GM04503 (cell line): ENCODE results near the gene PPP4R1.
"Not testable (repeated sequence)": the region's sequence is repeated elsewhere in the genome, so short reads cannot be mapped to it uniquely, and the experiment has no call there.

Experiments
- DNase-seq: peaks from one replicate; pipeline ENCODE4 v3.0.0-alpha.2; 2012; ENCODE audit warnings: low read depth

PPP4R1 gene, protein sequence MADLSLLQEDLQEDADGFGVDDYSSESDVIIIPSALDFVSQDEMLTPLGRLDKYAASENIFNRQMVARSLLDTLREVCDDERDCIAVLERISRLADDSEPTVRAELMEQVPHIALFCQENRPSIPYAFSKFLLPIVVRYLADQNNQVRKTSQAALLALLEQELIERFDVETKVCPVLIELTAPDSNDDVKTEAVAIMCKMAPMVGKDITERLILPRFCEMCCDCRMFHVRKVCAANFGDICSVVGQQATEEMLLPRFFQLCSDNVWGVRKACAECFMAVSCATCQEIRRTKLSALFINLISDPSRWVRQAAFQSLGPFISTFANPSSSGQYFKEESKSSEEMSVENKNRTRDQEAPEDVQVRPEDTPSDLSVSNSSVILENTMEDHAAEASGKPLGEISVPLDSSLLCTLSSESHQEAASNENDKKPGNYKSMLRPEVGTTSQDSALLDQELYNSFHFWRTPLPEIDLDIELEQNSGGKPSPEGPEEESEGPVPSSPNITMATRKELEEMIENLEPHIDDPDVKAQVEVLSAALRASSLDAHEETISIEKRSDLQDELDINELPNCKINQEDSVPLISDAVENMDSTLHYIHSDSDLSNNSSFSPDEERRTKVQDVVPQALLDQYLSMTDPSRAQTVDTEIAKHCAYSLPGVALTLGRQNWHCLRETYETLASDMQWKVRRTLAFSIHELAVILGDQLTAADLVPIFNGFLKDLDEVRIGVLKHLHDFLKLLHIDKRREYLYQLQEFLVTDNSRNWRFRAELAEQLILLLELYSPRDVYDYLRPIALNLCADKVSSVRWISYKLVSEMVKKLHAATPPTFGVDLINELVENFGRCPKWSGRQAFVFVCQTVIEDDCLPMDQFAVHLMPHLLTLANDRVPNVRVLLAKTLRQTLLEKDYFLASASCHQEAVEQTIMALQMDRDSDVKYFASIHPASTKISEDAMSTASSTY

DNA sequence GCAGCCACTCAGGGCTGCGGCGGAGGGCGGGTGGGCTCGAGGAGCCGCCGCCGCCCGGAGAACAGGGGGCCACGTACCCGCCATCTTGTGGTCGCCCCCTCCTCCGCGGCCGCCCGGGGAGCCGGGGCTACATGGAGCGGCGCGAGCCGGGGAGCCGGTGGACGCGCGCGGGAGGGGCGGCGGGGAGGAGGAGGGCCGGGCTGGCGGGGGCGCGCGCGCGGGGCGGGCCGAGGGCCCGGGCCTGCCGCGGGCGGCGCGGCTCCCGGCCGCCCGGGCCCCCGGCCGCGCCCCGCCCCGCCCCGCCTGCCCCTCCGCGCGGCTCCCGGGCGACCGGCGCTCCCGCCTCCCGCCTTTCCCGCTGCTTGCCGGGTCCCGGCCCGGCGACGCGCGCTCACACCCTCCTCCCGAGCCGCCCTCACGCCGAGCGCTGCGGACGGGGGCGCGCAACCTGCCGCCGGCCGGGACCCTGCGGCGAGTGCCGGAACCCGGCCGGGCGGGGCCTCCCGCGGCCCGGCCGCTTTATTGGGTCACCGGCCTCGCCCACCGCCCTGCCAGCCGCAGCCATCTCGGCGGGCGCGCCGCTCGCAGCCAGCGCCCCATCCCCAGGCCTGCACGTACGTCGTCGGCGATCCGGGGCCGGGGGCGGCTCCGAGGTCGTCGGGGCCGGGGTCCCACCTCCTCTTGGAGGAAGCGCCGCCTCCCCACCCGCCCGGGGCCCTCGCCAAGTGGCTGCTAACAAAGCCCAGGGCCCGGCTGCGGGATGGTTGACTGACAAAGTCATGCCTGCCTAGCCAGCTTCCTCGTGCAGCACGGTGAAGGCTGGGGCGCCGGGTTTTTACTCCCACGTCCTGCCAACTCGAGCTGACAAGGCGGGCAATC is at the start of gene PPP4R1:
Gene PPP4R1, minus strand, starts transcription at position 159 of the 879 bp plus-strand sequence. Its CDS starts 75 bp downstream, at position 84.
- DNase-seq: no peak

DNA sequence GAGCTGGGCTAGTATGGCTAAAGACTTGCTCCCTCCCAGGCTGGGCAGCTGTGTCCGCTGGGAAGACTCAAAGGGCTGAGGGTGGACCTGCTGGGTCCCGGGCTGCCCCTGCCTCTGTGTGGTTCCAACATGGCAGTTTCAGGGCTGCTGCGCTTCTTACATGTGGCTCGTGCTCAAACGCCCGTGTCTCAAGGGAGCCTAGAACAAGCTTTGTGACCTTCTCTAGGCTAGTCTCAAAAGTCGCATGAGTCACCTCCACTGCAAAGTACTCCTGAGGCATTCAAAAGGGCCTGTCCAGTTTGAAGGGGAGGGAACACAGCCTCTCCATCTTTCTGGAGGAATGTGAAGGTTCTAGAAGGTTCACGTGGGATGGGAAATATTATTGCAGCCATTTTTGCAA is 49.0 kb upstream of the PPP4R1 start:
- DNase-seq: no peak

DNA sequence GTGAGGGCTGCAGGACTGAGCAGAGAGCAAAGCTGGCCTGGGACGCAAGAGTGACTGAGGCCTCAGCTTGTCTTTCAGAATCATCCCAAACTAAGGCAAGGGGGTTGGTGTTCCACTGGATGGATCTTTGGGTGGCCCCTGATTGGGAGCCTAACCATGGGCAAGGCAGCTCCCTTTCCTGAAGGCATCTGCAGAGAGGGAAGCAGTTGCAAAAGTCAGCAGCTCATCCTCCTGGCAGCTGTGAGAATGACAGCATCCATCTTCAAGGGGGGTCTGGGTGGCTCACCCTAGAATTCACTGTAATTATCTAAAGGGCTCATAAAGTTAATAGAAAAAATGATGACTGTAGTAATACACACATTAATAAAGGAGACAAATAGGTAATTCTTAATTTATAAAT is 47.2 kb upstream of the PPP4R1 start:
- no peak for DNase-seq

DNA sequence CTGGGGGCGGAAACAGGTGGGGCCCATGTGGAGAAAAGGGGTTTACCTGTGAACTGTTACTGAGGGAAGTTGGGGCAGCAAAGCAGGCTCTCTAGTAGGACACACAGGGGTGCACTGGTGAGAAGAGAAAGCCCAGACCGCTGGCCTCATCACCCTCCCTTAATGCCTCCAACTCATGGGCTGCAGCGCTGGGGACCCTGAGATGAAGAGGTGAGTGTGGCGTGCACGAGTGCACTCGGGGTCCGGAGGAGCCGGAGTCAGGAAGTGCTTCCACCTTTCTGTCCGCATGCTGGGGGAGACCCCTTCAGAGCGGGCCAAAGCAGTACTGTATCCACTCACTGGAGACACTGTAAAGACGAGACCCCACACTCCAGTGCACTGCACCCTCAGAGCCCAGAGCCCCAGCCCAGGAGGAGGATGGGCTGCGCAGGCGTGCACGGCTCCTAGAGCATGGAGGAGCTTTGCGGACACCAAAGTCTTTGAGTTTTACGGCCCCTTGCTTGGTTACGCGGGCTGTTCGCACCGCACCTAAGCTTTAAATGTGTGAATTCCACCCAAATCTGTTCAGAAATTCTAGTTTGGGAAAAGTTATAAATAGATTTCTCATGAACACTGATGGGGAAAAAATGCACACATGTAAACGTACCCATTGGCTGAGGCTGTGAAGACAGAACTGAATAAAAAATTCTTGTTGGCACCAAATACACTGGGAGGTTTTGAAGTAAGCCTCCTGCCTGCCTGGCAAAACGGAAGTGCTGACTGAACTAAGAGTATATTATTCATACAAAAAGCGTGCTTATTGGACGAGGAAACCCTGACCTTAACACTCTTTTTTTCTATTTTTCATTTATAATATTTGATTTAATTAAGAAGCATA is 45.4 kb upstream of the PPP4R1 start:
- DNase-seq: no peak

DNA sequence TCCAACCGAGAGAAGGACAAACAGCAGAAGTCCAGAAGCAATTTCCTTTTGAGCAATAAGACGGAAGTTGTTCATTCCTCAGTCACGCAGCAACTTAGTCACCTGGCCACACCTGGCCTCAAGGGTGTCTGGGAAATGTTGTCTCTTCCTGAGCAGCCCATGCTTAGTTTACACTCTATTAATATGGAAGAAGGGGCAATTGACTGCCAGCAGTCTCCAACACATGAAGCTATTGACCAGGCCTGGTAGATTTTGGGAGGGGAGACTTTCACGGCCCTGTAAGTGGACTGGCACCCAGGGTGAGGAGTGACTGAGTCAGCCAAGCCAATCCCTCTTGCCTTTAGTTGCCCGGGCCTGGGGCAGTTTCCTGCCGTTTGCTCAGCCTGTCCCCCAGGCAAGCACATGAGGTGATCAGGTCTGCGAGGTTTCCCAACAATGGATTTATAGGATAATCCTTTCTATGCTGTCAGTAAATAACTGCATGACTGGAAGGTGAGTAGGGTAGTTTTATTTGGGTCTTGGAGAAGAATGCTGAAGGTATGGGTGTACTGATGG is 43.8 kb upstream of the PPP4R1 start:
- DNase-seq: no peak

DNA sequence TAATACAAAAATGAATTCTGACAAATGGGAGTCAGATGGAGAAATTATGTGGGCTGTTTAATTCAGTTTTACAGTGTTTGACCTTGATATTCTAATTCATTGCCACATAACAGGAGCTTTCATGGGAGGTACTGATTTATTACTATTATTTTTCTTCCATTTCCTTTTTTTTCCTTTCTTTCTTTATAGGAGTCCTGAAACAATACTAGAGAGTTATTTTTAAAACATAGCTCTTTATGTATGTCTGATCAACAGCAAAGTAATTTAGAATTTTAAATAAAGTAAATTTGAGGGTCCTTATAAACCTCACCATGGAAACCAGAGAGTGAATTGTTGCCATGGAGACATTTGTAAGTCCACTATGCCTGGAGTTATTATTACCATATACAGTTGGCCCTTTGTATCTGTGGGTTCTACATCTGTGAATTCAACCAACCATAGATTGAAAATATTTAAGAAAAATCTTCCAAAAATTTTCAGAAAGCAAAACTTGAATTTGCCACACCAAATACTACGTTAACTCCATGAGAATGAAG is 40.9 kb upstream of the PPP4R1 start:
- no peak for DNase-seq

DNA sequence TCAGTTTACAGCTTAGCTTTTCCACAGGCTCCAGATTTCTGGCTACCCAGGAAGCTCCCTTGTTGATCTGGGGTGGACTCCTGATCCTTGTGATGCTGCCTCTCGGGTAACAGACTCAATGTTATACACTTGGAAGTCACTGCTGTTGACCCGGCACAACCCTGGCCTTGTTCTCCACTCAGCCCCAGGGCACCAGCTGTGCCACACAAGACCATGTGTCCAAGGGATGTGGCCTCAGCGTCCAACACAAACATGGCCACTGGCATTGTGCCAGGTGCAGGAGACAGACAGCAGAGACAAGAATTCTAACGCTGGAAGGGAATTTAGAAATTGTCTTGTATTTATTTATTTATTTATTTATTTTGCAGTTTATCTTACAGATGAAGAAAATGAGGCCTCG is 39.0 kb upstream of the PPP4R1 start:
- DNase-seq: no peak

DNA sequence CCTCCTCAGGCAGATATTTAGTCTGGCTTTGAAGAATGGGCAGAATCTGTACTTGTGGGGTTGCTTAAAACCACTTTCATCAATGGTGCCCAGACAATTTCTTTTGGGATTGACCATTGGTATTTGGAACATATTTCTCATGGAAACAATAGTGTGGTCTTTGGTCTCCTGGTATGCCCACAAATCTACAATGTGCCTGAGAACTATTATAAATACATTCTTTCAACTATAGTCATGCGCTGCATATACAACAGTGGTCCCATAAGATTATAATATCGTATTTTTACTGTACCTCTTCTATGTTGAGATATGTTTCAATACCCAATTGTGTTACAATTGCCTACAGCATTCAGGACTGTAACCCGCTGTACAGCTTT is 34.8 kb upstream of the PPP4R1 start:
- DNase-seq: no peak

DNA sequence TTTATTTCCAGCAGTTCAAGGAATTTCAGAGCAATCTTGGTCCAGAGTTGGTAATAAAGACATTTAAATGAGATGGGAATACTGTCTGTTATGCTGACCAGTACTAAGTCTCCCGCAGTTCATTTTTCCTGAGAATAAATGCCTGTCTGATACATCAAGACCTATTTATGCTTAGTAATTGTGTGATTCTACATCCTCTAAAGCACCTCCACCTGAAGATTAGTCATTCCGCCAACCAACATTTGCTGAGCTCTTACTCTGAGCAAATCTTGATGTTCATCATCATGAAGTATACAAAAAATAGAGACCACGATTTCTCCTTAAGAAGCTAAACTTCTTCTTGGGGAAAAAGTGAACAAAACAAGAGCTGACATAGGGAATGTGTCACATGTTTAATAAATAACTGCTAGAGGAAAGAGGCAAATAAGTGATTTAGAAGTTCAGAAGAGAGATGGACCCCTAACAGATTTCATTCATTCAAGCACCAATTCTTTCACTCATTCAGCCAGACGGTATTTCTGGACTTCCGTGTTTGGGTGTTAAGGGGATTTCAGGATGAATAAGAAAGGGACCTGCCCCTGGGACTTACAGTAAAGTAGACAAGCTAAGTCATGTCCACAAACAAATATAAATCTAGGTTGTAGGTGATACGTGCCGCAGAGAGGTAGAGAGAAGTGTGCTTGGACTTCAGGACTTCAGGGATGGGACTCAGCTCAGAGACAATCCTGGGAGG is 34.2 kb upstream of the PPP4R1 start:
- no peak for DNase-seq

DNA sequence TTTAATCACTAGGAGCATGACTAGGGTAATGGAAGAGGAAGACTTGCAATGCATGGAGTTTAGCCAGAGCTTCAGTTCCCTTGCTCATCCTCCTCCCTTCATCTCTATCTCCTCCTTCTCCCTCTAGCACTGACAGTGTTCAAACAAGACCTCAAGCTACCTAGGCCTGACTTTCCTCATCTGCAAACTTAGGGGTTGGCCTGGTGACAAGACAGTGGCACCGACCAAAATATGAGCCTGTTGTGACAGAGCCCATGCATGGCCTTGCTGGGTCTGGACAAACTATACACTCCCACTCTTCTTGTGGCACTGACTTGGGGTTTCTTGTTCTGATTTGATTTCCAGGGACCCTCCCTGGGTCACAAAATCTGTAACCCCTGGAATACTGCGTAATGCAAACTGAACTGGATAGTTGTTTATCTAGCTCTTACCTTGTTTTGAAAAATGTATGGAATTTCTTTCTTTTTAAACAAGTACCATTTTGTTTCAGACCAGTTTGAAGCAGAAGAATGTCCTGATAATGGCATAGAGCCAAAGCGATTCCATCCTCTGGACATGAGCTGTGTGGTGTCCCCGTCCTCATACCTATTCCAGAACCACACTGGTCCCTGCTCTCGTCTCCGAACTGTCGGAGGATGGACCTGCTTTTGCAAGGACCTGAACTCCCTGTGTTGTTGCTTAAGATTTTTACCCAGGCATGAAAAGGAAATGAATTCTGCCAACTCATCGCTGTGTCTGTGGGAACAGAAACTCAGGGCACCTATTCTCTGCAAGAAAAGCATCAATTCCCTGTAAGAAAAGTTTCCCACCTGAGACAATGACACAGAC is 33.4 kb upstream of the PPP4R1 start:
- no peak for DNase-seq

DNA sequence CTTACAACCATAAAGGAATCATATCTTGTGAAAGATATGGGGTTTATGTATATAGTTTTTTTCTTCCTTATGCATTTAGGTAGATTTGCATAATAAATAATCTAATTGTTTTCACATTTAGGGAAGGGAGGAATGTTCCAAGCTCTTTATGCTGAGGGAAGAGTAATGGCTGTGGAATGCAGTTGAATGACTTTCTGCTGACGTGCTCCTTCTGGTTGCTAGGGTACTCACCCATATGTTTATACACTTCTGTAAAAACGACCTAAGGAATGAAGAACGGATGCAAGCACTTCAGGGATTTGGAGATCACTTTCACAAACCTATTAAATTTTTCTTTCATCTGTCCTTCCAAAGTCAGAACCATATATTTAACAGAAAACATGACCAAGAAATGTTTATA is 29.2 kb upstream of the PPP4R1 start:
- DNase-seq: peak; percentile 92

DNA sequence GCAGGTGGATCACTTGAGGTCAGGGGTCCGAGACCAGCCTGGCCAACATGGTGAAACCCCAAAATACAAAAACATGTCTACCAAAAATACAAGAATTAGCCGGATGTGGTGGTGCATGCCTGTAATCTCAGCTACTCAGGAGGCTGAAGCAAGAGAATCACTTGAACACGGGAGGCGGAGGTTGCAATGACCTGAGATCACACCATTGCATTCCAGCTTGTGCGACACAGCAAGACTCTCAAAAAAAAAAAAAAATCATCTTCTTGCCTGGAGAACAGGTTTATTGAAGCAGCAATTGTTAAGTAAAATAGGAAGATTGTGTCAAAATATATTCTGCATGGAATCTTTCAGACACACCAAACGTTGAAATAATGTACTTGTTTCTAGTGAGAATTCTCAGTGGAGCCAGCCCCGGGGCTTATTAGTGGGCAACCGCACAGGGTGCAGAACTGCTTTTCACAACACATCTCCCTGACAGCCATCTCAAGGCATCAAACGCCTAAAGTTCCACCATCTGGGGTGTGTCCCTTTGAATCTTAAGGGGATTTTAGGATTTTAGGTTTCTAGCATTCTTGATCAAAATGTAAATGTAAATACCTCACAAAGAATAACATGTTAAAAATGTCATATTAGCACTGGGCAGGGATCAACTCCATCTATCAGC is 28.6 kb upstream of the PPP4R1 start:
- no peak for DNase-seq

DNA sequence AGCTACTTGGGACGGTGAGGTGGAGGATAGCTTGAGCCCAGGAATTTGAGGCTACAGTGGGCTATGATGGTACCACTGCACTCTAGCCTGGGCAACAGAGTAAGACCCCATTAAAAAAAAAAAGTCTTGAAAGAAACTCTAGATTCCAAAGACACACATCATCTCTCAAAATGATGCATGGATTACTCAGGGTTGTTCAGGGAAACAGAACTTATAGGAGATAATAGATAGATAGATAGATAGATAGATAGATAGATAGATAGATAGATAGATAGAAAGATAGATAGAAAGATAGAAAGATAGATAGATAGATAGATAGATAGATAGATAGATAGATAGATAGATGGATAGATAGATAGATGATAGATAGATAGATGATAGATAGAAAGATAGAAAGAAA is 26.7 kb upstream of the PPP4R1 start:
- DNase-seq: not testable (repeated sequence)

DNA sequence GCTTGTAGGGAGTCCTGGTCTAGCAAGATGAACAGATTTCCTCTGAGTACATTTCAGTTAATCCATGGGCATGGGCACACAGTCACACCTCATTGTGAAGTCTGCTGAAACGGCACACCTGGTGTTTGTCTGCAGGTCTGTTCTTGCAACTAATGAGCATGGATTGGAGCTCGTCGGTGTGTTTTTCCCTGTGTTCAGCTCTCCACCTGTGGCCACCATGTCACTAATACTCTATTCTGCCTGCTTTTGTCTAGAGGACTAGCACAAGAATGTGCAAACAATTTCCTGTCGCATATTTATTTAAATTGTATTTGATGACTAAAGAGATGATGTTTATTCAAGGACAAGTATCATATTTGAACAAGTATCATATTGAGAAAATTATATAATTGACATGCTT is 24.5 kb upstream of the PPP4R1 start:
- DNase-seq: no peak

DNA sequence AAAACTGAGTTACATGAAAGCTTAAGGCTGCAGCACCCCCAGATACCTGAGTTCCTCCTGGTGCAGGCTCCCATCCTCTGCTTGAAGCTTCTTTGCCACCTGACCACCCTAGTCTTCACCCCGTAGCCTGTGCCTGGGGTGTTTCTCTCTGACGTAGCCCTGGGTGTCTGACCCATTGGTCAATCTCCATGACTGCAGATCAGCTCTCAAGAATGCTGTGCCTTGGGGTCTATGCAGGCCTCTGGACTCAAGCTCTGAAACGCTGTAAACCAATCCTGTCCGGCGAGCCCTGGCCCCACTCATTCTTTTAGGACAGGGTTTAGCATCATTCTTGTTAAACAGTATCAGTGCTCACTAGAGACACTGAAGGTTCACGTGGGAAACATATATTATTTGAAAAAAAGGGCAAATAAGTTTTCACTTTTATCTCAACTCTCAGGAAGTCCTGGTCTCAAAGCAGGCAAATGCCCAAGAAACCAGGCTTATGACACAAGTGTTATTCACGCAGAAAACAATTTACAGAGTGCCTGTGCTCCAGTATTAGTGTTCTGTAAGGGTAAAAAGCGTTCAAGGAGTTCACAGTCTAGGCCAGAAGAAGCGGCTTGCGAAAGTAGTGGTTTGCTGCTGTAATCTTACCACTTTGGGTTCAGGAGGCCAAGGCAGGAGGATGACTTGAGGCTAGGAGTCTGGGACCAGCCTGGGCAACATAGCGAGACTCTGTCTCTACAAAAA is 22.8 kb upstream of the PPP4R1 start:
- DNase-seq: no peak

DNA sequence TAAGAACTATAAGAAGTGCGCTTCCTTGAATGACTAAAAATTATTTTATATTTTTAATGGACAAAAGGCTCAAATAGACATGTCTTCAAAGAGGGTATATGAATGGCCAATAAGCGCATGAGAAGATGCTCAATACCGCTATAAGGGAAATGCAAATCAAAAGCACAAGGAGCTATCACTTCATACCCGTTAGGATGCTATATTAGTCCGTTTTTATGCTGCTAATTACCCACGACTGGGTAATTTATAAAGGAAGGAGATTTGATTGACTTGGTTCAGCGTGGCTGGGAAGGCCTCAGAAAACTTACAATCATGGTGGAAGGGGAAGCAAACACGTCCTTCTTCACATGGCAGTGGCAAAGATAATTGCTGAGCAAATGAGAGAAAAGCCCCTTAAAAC is 20.5 kb upstream of the PPP4R1 start:
- DNase-seq: no peak

DNA sequence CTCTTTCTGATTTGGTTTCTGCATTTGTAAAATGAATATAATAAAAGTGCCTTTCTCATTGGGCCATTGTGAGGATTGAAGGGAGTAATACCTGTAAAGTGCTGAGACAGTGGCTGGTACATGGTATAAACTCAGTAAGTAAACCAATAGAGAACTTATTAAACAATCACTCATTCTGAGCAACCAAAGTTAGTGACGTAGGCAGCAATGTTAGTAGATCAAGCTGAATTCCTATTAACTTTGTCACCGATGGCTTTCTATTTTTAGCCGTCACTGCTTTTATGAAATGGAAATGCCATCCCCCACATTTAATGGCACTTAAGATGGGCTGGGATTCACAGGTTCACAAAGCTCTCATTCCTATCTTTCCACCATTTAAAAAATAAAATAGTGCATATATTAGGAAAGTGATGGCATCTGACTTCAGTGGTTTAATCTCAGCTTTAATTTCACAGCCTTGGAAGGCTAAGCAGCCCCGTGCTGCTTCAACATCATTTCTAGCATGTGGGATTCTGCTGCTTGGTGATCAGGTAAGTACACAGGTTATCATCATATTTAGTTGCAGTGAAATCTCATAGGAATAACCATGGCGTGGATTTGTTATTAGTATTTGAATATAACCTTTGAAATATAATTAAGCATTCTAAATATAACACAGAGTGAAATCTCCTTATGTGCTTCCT is 17.6 kb upstream of the PPP4R1 start:
- DNase-seq: no peak
